Measurements from ENCODE around the gene RB1.

RB1 gene

GRCh38 chr13:48476686-48477085, 173.1 kb downstream of the RB1 start:
- H3K9me3 ChIP-seq (ENCODE audit: insufficient read depth, low read depth, low read length): no peaks in the 10 kb centered on the region
- H3K27ac ChIP-seq (ENCODE audit: low read length): no peak overlapping the region
- H3K36me3 ChIP-seq (ENCODE audit: insufficient read depth, low read depth, low read length): 0 out of 2 replicates have a peak, but pooled peaks cover 4% of the 10 kb centered on the region
- no peaks in the 10 kb centered on the region for H3K27me3 ChIP-seq (ENCODE audit: insufficient read depth, low read length)
- H3K9ac ChIP-seq (ENCODE audit: low read depth, low read length): no peak overlapping the region
- no peak overlapping the region for H3K4me3 ChIP-seq (ENCODE audit: low read length)
- H3K4me1 ChIP-seq (ENCODE audit: insufficient read depth, low read length): no peaks in the 10 kb centered on the region

GRCh38 chr13:48477191-48477855, 173.8 kb downstream of the RB1 start:
- no peaks in the 10 kb centered on the region for H3K27me3 ChIP-seq (ENCODE audit: insufficient read depth, low read length)
- H3K9me3 ChIP-seq (ENCODE audit: insufficient read depth, low read depth, low read length): no peaks in the 10 kb centered on the region
- H3K4me1 ChIP-seq (ENCODE audit: insufficient read depth, low read length): no peaks in the 10 kb centered on the region
- H3K36me3 ChIP-seq (ENCODE audit: insufficient read depth, low read depth, low read length): 0 out of 2 replicates have a peak, but pooled peaks cover 4% of the 10 kb centered on the region
- H3K27ac ChIP-seq (ENCODE audit: low read length): no peak overlapping the region
- no peak overlapping the region for H3K4me3 ChIP-seq (ENCODE audit: low read length)
- no peak overlapping the region for H3K9ac ChIP-seq (ENCODE audit: low read depth, low read length)

DNA sequence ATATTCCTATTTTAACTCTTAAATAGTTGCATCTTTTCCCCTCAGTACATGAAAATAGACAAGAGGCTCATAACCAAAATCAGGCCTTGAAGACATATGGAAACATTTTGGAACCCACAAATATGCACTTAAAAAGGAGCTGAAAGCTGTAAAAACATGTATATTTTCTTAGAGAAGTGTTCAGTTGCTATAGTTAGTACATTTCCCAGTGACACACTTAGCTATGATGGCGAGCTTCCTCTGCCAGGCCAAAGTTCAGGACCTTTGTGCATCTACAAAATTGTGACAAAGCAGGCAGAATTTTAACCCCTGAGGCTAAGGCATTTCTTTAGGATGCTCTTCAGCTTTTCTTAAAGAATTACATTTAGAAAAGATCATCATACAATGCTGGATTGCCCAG, 174.8 kb downstream of the RB1 start:
- H3K27ac ChIP-seq (ENCODE audit: low read length): no peak overlapping the region

GRCh38 chr13:48483575-48483974, 180.0 kb downstream of the RB1 start:
- H3K4me1 ChIP-seq (ENCODE audit: insufficient read depth, low read length): no peaks in the 10 kb centered on the region
- no peak overlapping the region for H3K4me3 ChIP-seq (ENCODE audit: low read length)
- no peak overlapping the region for H3K27ac ChIP-seq (ENCODE audit: low read length)
- no peak overlapping the region for H3K9ac ChIP-seq (ENCODE audit: low read depth, low read length)
- H3K36me3 ChIP-seq (ENCODE audit: insufficient read depth, low read depth, low read length): peaks cover 9% of the 10 kb centered on the region; the same call in 1 of the 2 replicates
- peaks cover 9% of the 10 kb centered on the region for H3K9me3 ChIP-seq (ENCODE audit: insufficient read depth, low read depth, low read length)
- H3K27me3 ChIP-seq (ENCODE audit: insufficient read depth, low read length): no peaks in the 10 kb centered on the region

More for the DNA sequence above, 174.8 kb downstream of the RB1 start:
- Histone ChIP-seq H3K9me3 (ENCODE audit: insufficient read depth, low read depth, low read length) (no peaks in the 10 kb centered on the region), H3K9ac (ENCODE audit: low read depth, low read length) (no peak overlapping the region), H3K4me3 (ENCODE audit: low read length) (no peak overlapping the region), H3K36me3 (ENCODE audit: insufficient read depth, low read depth, low read length) (0 out of 2 replicates have a peak, but pooled peaks cover 4% of the 10 kb centered on the region), H3K27me3 (ENCODE audit: insufficient read depth, low read length) (no peaks in the 10 kb centered on the region), H3K4me1 (ENCODE audit: insufficient read depth, low read length) (no peaks in the 10 kb centered on the region)

GRCh38 chr13:48485432-48485831, 181.9 kb downstream of the RB1 start:
- Histone ChIP-seq H3K27ac (ENCODE audit: low read length) (no peak overlapping the region), H3K9ac (ENCODE audit: low read depth, low read length) (no peak overlapping the region), H3K9me3 (ENCODE audit: insufficient read depth, low read depth, low read length) (peaks cover 9% of the 10 kb centered on the region), H3K36me3 (ENCODE audit: insufficient read depth, low read depth, low read length) (peaks cover 16% of the 10 kb centered on the region; the same call in 1 of the 2 replicates), H3K4me1 (ENCODE audit: insufficient read depth, low read length) (no peaks in the 10 kb centered on the region), H3K4me3 (ENCODE audit: low read length) (no peak overlapping the region), H3K27me3 (ENCODE audit: insufficient read depth, low read length) (no peaks in the 10 kb centered on the region)

DNA sequence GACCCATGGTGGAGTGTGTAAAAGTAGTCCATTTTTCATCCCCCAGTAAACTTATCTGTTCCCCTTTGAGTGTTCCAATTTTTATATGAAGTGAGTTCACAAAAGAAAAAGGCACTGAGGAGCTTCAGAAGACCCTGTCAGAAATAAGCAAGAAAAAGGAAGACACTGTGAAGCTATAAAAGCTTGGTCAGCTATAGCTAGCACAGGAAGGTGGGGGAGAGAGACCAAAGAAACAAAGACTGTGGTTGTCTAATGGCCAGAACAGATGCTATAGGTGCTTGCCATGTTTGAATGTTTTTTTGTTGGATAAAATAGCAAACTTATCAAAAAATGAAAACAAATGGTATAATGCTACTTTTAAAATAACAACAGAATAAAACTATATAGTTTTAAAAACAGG, 182.8 kb downstream of the RB1 start:
- no peak overlapping the region for H3K4me3 ChIP-seq (ENCODE audit: low read length)
- no peak overlapping the region for H3K27ac ChIP-seq (ENCODE audit: low read length)
- no peaks in the 10 kb centered on the region for H3K4me1 ChIP-seq (ENCODE audit: insufficient read depth, low read length)
- H3K9ac ChIP-seq (ENCODE audit: low read depth, low read length): no peak overlapping the region
- no peaks in the 10 kb centered on the region for H3K27me3 ChIP-seq (ENCODE audit: insufficient read depth, low read length)
- peaks cover 16% of the 10 kb centered on the region; the same call in 1 of the 2 replicates for H3K36me3 ChIP-seq (ENCODE audit: insufficient read depth, low read depth, low read length)
- H3K9me3 ChIP-seq (ENCODE audit: insufficient read depth, low read depth, low read length): peaks cover 9% of the 10 kb centered on the region

DNA sequence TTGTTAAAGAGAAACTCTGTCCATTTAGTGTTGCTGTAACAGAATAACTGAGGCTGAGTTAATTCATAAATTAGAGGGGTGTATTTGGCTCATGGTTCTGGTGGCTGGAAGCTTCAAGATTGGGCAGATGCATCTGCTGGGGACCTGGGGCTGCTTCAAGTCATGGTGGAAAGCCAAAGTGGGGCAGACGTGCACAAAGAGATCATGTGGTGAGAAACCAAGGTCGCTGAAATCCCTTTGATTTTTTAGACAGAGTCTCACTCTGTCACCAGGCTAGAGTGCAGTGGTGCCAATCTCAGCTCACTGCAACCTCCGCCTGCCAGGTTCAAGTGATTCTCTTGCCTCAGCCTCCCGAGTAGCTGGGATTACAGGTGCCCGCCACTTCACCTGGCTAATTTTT, 183.3 kb downstream of the RB1 start:
- H3K9ac ChIP-seq (ENCODE audit: low read depth, low read length): no peak overlapping the region
- no peaks in the 10 kb centered on the region for H3K27me3 ChIP-seq (ENCODE audit: insufficient read depth, low read length)
- peaks cover 16% of the 10 kb centered on the region; the same call in 1 of the 2 replicates for H3K36me3 ChIP-seq (ENCODE audit: insufficient read depth, low read depth, low read length)
- H3K9me3 ChIP-seq (ENCODE audit: insufficient read depth, low read depth, low read length): peaks cover 9% of the 10 kb centered on the region
- no peaks in the 10 kb centered on the region for H3K4me1 ChIP-seq (ENCODE audit: insufficient read depth, low read length)
- H3K4me3 ChIP-seq (ENCODE audit: low read length): no peak overlapping the region
- H3K27ac ChIP-seq (ENCODE audit: low read length): no peak overlapping the region

DNA sequence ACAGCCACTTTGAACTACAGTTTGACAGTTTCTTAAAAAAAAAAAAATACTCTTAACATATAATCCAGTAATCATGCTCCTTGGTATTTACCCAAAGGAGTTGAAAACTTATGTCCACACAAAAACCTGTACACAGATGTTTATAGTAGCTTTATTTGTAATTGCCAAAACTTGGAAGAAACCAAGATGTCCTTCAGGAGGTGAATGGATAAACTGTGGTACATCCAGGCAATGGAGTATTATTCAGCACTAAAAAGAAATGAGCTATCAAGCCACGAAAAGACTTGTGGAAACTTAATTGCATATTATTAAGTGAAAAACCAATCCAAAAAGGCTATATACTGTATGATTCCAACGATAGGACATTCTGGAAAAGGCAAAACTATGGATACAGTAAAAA, 184.4 kb downstream of the RB1 start:
- peaks cover 16% of the 10 kb centered on the region; the same call in 1 of the 2 replicates for H3K36me3 ChIP-seq (ENCODE audit: insufficient read depth, low read depth, low read length)
- no peak overlapping the region for H3K27ac ChIP-seq (ENCODE audit: low read length)
- H3K4me1 ChIP-seq (ENCODE audit: insufficient read depth, low read length): no peaks in the 10 kb centered on the region
- no peak overlapping the region for H3K9ac ChIP-seq (ENCODE audit: low read depth, low read length)
- peaks cover 9% of the 10 kb centered on the region for H3K9me3 ChIP-seq (ENCODE audit: insufficient read depth, low read depth, low read length)
- H3K27me3 ChIP-seq (ENCODE audit: insufficient read depth, low read length): no peaks in the 10 kb centered on the region
- H3K4me3 ChIP-seq (ENCODE audit: low read length): no peak overlapping the region

- H3K4me3 ChIP-seq (ENCODE audit: low read length): no peak overlapping the region
- no peak overlapping the region for H3K9ac ChIP-seq (ENCODE audit: low read depth, low read length)
- no peaks in the 10 kb centered on the region for H3K27me3 ChIP-seq (ENCODE audit: insufficient read depth, low read length)
- no peaks in the 10 kb centered on the region for H3K4me1 ChIP-seq (ENCODE audit: insufficient read depth, low read length)
- peaks cover 9% of the 10 kb centered on the region for H3K9me3 ChIP-seq (ENCODE audit: insufficient read depth, low read depth, low read length)
- no peak overlapping the region for H3K27ac ChIP-seq (ENCODE audit: low read length)
- H3K36me3 ChIP-seq (ENCODE audit: insufficient read depth, low read depth, low read length): peaks cover 16% of the 10 kb centered on the region; the same call in 1 of the 2 replicates
These were observed 185.4 kb downstream of the RB1 start for GRCh38 chr13:48488995-48489394.

- Histone ChIP-seq H3K27ac (ENCODE audit: low read length) (no peak overlapping the region), H3K9me3 (ENCODE audit: insufficient read depth, low read depth, low read length) (peaks cover 9% of the 10 kb centered on the region), H3K27me3 (ENCODE audit: insufficient read depth, low read length) (no peaks in the 10 kb centered on the region), H3K36me3 (ENCODE audit: insufficient read depth, low read depth, low read length) (peaks cover 16% of the 10 kb centered on the region; the same call in 1 of the 2 replicates), H3K9ac (ENCODE audit: low read depth, low read length) (no peak overlapping the region), H3K4me3 (ENCODE audit: low read length) (no peak overlapping the region), H3K4me1 (ENCODE audit: insufficient read depth, low read length) (no peaks in the 10 kb centered on the region)
These were observed 186.1 kb downstream of the RB1 start for GRCh38 chr13:48489666-48490065.

GRCh38 chr13:48490241-48490640, 186.7 kb downstream of the RB1 start:
- H3K9me3 ChIP-seq (ENCODE audit: insufficient read depth, low read depth, low read length): peaks cover 9% of the 10 kb centered on the region
- H3K27me3 ChIP-seq (ENCODE audit: insufficient read depth, low read length): no peaks in the 10 kb centered on the region
- no peak overlapping the region for H3K4me3 ChIP-seq (ENCODE audit: low read length)
- H3K36me3 ChIP-seq (ENCODE audit: insufficient read depth, low read depth, low read length): peaks cover 16% of the 10 kb centered on the region; the same call in 1 of the 2 replicates
- H3K4me1 ChIP-seq (ENCODE audit: insufficient read depth, low read length): no peaks in the 10 kb centered on the region
- no peak overlapping the region for H3K27ac ChIP-seq (ENCODE audit: low read length)
- no peak overlapping the region for H3K9ac ChIP-seq (ENCODE audit: low read depth, low read length)

- Histone ChIP-seq H3K36me3 (ENCODE audit: insufficient read depth, low read depth, low read length) (peaks cover 16% of the 10 kb centered on the region; the same call in 1 of the 2 replicates), H3K4me3 (ENCODE audit: low read length) (no peak overlapping the region), H3K9me3 (ENCODE audit: insufficient read depth, low read depth, low read length) (peaks cover 9% of the 10 kb centered on the region), H3K4me1 (ENCODE audit: insufficient read depth, low read length) (peaks cover 3% of the 10 kb centered on the region; the same call in 1 of the 2 replicates), H3K27me3 (ENCODE audit: insufficient read depth, low read length) (no peaks in the 10 kb centered on the region), H3K27ac (ENCODE audit: low read length) (no peak overlapping the region), H3K9ac (ENCODE audit: low read depth, low read length) (no peak overlapping the region)
These were observed 188.0 kb downstream of the RB1 start for GRCh38 chr13:48491423-48492095.

All from iPS-20b (cell line).